ENCODE results near the gene PHACTR1.

PHACTR1 gene

DNA sequence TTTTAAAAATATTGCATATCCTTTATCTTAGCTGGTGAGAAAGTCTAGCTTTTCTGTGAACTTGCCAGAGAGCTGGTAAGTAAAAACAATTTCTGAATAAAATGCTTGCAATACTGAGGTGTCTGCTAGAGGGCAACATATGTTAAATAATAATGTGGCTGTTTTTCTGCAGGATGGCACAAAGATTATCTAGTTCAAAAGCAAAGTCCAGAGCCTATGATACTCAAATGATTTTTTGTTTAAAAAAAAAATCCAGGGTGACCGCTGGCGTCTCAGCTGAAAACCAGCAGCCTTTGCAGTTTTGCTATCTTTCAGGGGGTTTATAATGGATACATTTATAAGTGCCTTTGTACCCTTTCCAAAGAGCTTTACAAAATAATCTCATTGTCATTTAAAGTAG lies 194.9 kb downstream of the PHACTR1 start:
- Histone ChIP-seq H3K9ac (ENCODE audit: low read depth in 1 of 2, low read length in 2 of 2) (no peak overlapping the region), H3K9me3 (ENCODE audit: control insufficient read depth in 2 of 2, low read length in 2 of 2) (no peaks in the 10 kb centered on the region), H3K4me3 (ENCODE audit: low read length in 2 of 2) (no peak overlapping the region), H3K4me1 (ENCODE audit: control insufficient read depth in 2 of 2, insufficient read depth in 2 of 2, low read length in 2 of 2) (no peaks in the 10 kb centered on the region), H3K36me3 (ENCODE audit: control insufficient read depth in 2 of 2, insufficient read depth in 2 of 2, low read length in 2 of 2) (no peaks in the 10 kb centered on the region), H3K27ac (ENCODE audit: low read depth in 2 of 2, low read length in 2 of 2) (no peak overlapping the region), H3K27me3 (ENCODE audit: control insufficient read depth in 2 of 2, insufficient read depth in 2 of 2, low read length in 2 of 2) (peaks cover 0 to 3% of the 10 kb centered on the region in 2 donors)

DNA sequence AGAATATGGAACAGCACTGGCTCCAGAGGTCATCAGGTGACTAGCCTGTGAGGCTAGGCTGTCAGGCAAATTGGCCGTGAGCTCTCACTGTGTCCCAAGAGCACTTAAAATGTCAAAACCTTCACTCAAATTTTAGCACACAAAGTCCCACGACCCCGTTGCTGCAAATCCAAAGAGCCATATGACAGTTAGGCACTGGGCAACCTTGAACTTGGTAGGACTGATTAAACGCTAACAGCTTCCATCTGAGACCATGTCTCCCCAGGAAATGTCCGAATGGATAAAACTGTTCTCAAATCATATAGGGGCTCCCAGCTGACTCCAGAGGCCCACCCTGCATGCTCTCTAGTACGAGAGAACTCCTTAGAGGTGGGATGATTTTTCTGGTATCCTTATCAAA lies 196.6 kb downstream of the PHACTR1 start:
- Histone ChIP-seq H3K4me1 (ENCODE audit: control insufficient read depth in 2 of 2, insufficient read depth in 2 of 2, low read length in 2 of 2) (no peaks in the 10 kb centered on the region), H3K27ac (ENCODE audit: low read depth in 2 of 2, low read length in 2 of 2) (no peak overlapping the region), H3K9ac (ENCODE audit: low read depth in 1 of 2, low read length in 2 of 2) (no peak overlapping the region), H3K9me3 (ENCODE audit: control insufficient read depth in 2 of 2, low read length in 2 of 2) (no peaks in the 10 kb centered on the region), H3K36me3 (ENCODE audit: control insufficient read depth in 2 of 2, insufficient read depth in 2 of 2, low read length in 2 of 2) (no peaks in the 10 kb centered on the region), H3K4me3 (ENCODE audit: low read length in 2 of 2) (no peak overlapping the region), H3K27me3 (ENCODE audit: control insufficient read depth in 2 of 2, insufficient read depth in 2 of 2, low read length in 2 of 2) (no peaks in the 10 kb centered on the region)

GRCh38 chr6:12916006-12916405 lies 199.4 kb downstream of the PHACTR1 start:
- no peak overlapping the region for H3K4me3 ChIP-seq (ENCODE audit: low read length in 2 of 2)
- no peaks in the 10 kb centered on the region for H3K36me3 ChIP-seq (ENCODE audit: control insufficient read depth in 2 of 2, insufficient read depth in 2 of 2, low read length in 2 of 2)
- no peak overlapping the region for H3K9ac ChIP-seq (ENCODE audit: low read depth in 1 of 2, low read length in 2 of 2)
- no peak overlapping the region for H3K27ac ChIP-seq (ENCODE audit: low read depth in 2 of 2, low read length in 2 of 2)
- H3K9me3 ChIP-seq (ENCODE audit: control insufficient read depth in 2 of 2, low read length in 2 of 2): no peaks in the 10 kb centered on the region
- H3K4me1 ChIP-seq (ENCODE audit: control insufficient read depth in 2 of 2, insufficient read depth in 2 of 2, low read length in 2 of 2): no peaks in the 10 kb centered on the region
- no peaks in the 10 kb centered on the region for H3K27me3 ChIP-seq (ENCODE audit: control insufficient read depth in 2 of 2, insufficient read depth in 2 of 2, low read length in 2 of 2)

DNA sequence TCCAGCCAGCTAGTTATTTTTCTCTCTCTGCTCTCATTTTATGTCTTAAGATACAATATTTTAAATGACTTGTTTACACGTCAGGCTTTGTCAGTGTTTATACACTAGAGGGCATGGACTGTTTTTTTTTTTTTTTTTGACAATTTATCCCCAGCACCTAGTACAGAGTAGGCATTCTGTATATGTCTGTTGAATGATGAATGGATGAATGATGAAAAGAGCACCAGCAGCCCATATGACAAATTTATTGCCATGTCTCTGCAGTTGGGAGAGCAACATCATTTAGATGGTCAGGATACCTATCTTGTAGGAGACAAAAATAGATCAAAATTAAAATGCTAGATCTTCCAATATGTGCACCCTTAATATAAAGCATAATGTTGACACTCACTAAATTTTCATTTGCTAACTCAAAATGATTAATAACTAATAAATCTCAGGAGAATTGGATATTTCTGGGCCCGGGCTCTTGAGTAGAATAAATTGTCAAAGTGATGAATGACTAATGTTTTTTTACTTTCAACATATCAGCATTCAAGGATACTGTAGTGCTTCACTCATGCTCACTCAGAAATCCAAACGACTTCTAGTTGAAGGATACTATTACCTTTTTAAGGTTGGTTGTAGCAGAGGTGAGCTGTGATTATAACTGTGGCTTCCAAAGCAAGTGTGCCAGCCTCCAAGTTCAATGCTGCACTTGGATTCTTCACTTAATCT lies 200.0 kb downstream of the PHACTR1 start:
- H3K4me1 ChIP-seq (ENCODE audit: control insufficient read depth in 2 of 2, insufficient read depth in 2 of 2, low read length in 2 of 2): no peaks in the 10 kb centered on the region
- H3K9ac ChIP-seq (ENCODE audit: low read depth in 1 of 2, low read length in 2 of 2): no peak overlapping the region
- no peaks in the 10 kb centered on the region for H3K36me3 ChIP-seq (ENCODE audit: control insufficient read depth in 2 of 2, insufficient read depth in 2 of 2, low read length in 2 of 2)
- no peaks in the 10 kb centered on the region for H3K27me3 ChIP-seq (ENCODE audit: control insufficient read depth in 2 of 2, insufficient read depth in 2 of 2, low read length in 2 of 2)
- H3K4me3 ChIP-seq (ENCODE audit: low read length in 2 of 2): no peak overlapping the region
- H3K27ac ChIP-seq (ENCODE audit: low read depth in 2 of 2, low read length in 2 of 2): no peak overlapping the region
- no peaks in the 10 kb centered on the region for H3K9me3 ChIP-seq (ENCODE audit: control insufficient read depth in 2 of 2, low read length in 2 of 2)

- Histone ChIP-seq H3K27ac (ENCODE audit: low read depth in 2 of 2, low read length in 2 of 2) (no peak overlapping the region), H3K4me1 (ENCODE audit: control insufficient read depth in 2 of 2, insufficient read depth in 2 of 2, low read length in 2 of 2) (no peaks in the 10 kb centered on the region), H3K4me3 (ENCODE audit: low read length in 2 of 2) (no peak overlapping the region), H3K27me3 (ENCODE audit: control insufficient read depth in 2 of 2, insufficient read depth in 2 of 2, low read length in 2 of 2) (no peaks in the 10 kb centered on the region), H3K9me3 (ENCODE audit: control insufficient read depth in 2 of 2, low read length in 2 of 2) (no peaks in the 10 kb centered on the region), H3K36me3 (ENCODE audit: control insufficient read depth in 2 of 2, insufficient read depth in 2 of 2, low read length in 2 of 2) (no peaks in the 10 kb centered on the region), H3K9ac (ENCODE audit: low read depth in 1 of 2, low read length in 2 of 2) (no peak overlapping the region)
Observed at GRCh38 chr6:12921467-12921866, 204.9 kb downstream of the PHACTR1 start.

DNA sequence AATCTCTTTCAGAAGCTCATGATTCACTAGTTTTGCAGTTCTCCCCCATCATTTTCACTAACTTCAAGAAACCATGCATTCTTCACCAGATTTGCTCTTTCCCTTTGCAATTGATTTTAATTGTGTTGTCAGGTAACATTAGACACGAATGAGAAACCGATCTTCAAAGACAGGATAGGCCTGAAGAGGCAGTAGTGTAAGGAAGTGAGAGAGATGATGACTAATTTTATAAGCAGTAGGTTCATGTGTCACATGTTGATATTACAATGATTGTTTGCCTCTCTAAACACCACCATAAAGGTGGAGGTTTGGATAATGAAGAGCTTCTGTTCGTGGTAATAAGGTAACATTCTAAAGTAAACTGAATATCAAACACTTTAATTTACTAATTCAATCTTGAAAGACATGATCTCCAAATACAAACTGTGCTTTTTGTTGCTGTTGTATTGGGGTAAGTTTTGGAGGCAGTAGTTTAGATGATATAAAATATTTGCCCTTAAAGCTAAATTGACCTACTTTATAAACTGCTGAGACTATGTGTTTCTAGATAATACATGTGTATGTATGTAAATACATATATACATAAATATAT lies 207.2 kb downstream of the PHACTR1 start:
- Histone ChIP-seq H3K27ac (ENCODE audit: low read depth in 2 of 2, low read length in 2 of 2) (no peak overlapping the region), H3K9me3 (ENCODE audit: control insufficient read depth in 2 of 2, low read length in 2 of 2) (no peaks in the 10 kb centered on the region), H3K9ac (ENCODE audit: low read depth in 1 of 2, low read length in 2 of 2) (no peak overlapping the region), H3K4me1 (ENCODE audit: control insufficient read depth in 2 of 2, insufficient read depth in 2 of 2, low read length in 2 of 2) (no peaks in the 10 kb centered on the region), H3K36me3 (ENCODE audit: control insufficient read depth in 2 of 2, insufficient read depth in 2 of 2, low read length in 2 of 2) (no peaks in the 10 kb centered on the region), H3K27me3 (ENCODE audit: control insufficient read depth in 2 of 2, insufficient read depth in 2 of 2, low read length in 2 of 2) (no peaks in the 10 kb centered on the region), H3K4me3 (ENCODE audit: low read length in 2 of 2) (no peak overlapping the region)

GRCh38 chr6:12924911-12925310 lies 208.3 kb downstream of the PHACTR1 start:
- no peaks in the 10 kb centered on the region for H3K4me1 ChIP-seq (ENCODE audit: control insufficient read depth in 2 of 2, insufficient read depth in 2 of 2, low read length in 2 of 2)
- no peak overlapping the region for H3K27ac ChIP-seq (ENCODE audit: low read depth in 2 of 2, low read length in 2 of 2)
- H3K9ac ChIP-seq (ENCODE audit: low read depth in 1 of 2, low read length in 2 of 2): no peak overlapping the region
- no peaks in the 10 kb centered on the region for H3K36me3 ChIP-seq (ENCODE audit: control insufficient read depth in 2 of 2, insufficient read depth in 2 of 2, low read length in 2 of 2)
- H3K27me3 ChIP-seq (ENCODE audit: control insufficient read depth in 2 of 2, insufficient read depth in 2 of 2, low read length in 2 of 2): no peaks in the 10 kb centered on the region
- H3K4me3 ChIP-seq (ENCODE audit: low read length in 2 of 2): no peak overlapping the region
- H3K9me3 ChIP-seq (ENCODE audit: control insufficient read depth in 2 of 2, low read length in 2 of 2): no peaks in the 10 kb centered on the region

DNA sequence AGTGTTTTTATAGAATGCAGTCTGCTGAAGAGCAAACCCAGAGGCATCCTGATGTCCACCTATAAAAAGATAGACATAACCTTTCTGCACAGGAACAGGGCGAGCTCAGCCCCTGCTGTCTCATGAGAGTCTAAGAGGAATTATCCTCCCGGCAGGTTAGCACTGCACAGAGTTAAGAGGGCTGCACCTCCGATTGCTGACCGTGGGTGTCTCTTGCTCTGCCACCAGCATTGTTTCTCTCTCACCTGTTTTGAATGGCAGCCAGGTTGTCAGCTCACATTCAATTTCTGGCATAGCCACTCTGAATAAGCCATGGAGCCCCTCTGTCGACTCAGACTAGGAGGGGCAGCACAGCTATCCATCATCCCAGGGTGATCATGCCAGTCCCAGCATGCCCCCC lies 211.2 kb downstream of the PHACTR1 start:
- H3K27me3 ChIP-seq (ENCODE audit: control insufficient read depth in 2 of 2, insufficient read depth in 2 of 2, low read length in 2 of 2): no peaks in the 10 kb centered on the region
- no peaks in the 10 kb centered on the region for H3K9me3 ChIP-seq (ENCODE audit: control insufficient read depth in 2 of 2, low read length in 2 of 2)
- no peaks in the 10 kb centered on the region for H3K4me1 ChIP-seq (ENCODE audit: control insufficient read depth in 2 of 2, insufficient read depth in 2 of 2, low read length in 2 of 2)
- H3K4me3 ChIP-seq (ENCODE audit: low read length in 2 of 2): no peak overlapping the region
- no peak overlapping the region for H3K9ac ChIP-seq (ENCODE audit: low read depth in 1 of 2, low read length in 2 of 2)
- no peak overlapping the region for H3K27ac ChIP-seq (ENCODE audit: low read depth in 2 of 2, low read length in 2 of 2)
- H3K36me3 ChIP-seq (ENCODE audit: control insufficient read depth in 2 of 2, insufficient read depth in 2 of 2, low read length in 2 of 2): no peaks in the 10 kb centered on the region

DNA sequence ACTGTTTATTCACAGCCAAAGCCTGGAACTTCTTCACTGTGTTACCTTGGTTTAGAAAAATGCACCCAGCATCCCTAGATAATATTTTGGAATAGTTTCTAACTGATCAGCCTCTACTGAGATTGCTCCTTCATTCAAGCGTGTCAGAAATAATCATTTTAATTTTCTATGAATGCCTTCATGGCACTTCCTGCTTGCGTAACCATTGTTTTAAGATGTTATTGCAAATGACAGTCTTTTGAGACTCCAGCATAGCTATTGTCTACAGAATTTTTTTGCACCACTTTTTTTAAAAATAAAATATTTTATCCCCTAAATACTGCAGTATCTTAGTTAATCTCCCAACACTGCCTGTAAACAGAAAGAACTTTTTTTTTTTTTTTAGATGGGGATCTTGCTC lies 213.1 kb downstream of the PHACTR1 start:
- no peaks in the 10 kb centered on the region for H3K27me3 ChIP-seq (ENCODE audit: control insufficient read depth in 2 of 2, insufficient read depth in 2 of 2, low read length in 2 of 2)
- H3K4me1 ChIP-seq (ENCODE audit: control insufficient read depth in 2 of 2, insufficient read depth in 2 of 2, low read length in 2 of 2): no peaks in the 10 kb centered on the region
- H3K4me3 ChIP-seq (ENCODE audit: low read length in 2 of 2): no peak overlapping the region
- no peaks in the 10 kb centered on the region for H3K36me3 ChIP-seq (ENCODE audit: control insufficient read depth in 2 of 2, insufficient read depth in 2 of 2, low read length in 2 of 2)
- no peaks in the 10 kb centered on the region for H3K9me3 ChIP-seq (ENCODE audit: control insufficient read depth in 2 of 2, low read length in 2 of 2)
- no peak overlapping the region for H3K9ac ChIP-seq (ENCODE audit: low read depth in 1 of 2, low read length in 2 of 2)
- no peak overlapping the region for H3K27ac ChIP-seq (ENCODE audit: low read depth in 2 of 2, low read length in 2 of 2)

- Histone ChIP-seq H3K9me3 (ENCODE audit: control insufficient read depth in 2 of 2, low read length in 2 of 2) (no peaks in the 10 kb centered on the region), H3K27me3 (ENCODE audit: control insufficient read depth in 2 of 2, insufficient read depth in 2 of 2, low read length in 2 of 2) (no peaks in the 10 kb centered on the region), H3K4me3 (ENCODE audit: low read length in 2 of 2) (no peak overlapping the region), H3K9ac (ENCODE audit: low read depth in 1 of 2, low read length in 2 of 2) (no peak overlapping the region), H3K4me1 (ENCODE audit: control insufficient read depth in 2 of 2, insufficient read depth in 2 of 2, low read length in 2 of 2) (no peaks in the 10 kb centered on the region), H3K27ac (ENCODE audit: low read depth in 2 of 2, low read length in 2 of 2) (no peak overlapping the region), H3K36me3 (ENCODE audit: control insufficient read depth in 2 of 2, insufficient read depth in 2 of 2, low read length in 2 of 2) (no peaks in the 10 kb centered on the region)
Observed at GRCh38 chr6:12931639-12932038, 215.1 kb downstream of the PHACTR1 start.
